ENCODE results near the gene DMWD. TPM values are rescaled to one million over a fixed set of nuclear protein-coding genes. Genes with fewer than 3 reads are reported as not detected.

Gene DMWD
- total RNA-seq, 1 experiment from 2014 or later = 34.9 TPM

GRCh38 chr19:45747513-45747912, 45.1 kb downstream of the DMWD start:
- no peak overlapping the region for H3K4me2 ChIP-seq (ENCODE audit: low read length)
- ChIA-PET CTCF (no interaction called here), POLR2A (ENCODE audit: unreplicated experiment) (no interaction called here)
- H3K36me3 ChIP-seq (ENCODE audit: low read depth, low read length) = no peaks in the 10 kb centered on the region
- ATAC-seq (no peak), DNase-seq (no peak)
- intact Hi-C loops (cut with micrococcal nuclease) = no loop called here
- no peak overlapping the region for H3K9ac ChIP-seq (ENCODE audit: low read length)
- no peaks in the 10 kb centered on the region for H3K27me3 ChIP-seq (ENCODE audit: low read length)
- no peaks in the 10 kb centered on the region for H3K79me2 ChIP-seq (ENCODE audit: low read length)
- TF ChIP-seq, protein P1, sequence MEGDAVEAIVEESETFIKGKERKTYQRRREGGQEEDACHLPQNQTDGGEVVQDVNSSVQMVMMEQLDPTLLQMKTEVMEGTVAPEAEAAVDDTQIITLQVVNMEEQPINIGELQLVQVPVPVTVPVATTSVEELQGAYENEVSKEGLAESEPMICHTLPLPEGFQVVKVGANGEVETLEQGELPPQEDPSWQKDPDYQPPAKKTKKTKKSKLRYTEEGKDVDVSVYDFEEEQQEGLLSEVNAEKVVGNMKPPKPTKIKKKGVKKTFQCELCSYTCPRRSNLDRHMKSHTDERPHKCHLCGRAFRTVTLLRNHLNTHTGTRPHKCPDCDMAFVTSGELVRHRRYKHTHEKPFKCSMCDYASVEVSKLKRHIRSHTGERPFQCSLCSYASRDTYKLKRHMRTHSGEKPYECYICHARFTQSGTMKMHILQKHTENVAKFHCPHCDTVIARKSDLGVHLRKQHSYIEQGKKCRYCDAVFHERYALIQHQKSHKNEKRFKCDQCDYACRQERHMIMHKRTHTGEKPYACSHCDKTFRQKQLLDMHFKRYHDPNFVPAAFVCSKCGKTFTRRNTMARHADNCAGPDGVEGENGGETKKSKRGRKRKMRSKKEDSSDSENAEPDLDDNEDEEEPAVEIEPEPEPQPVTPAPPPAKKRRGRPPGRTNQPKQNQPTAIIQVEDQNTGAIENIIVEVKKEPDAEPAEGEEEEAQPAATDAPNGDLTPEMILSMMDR (conservative IDR thresholded peaks at IDR 0.05; ENCODE audit: low read depth, low read length) = no peak
- TF ChIP-seq EZH2phosphoT487 (IDR thresholded peaks at IDR 0.05; ENCODE audit: borderline replicate concordance, low read length) = no peak
- no peak for TF ChIP-seq EZH2 (IDR thresholded peaks at IDR 0.05; ENCODE audit: low read length, unreplicated experiment)
- no peaks in the 10 kb centered on the region for H4K20me1 ChIP-seq (ENCODE audit: low read length)
- no peaks in the 10 kb centered on the region for H3F3A ChIP-seq (ENCODE audit: low read length, unreplicated experiment)
- no peaks in the 10 kb centered on the region for H3K4me1 ChIP-seq (ENCODE audit: insufficient read depth, low read length)
- BruUV-seq (replicated peaks) = no TSS peak
- no peak overlapping the region for H3K27ac ChIP-seq (ENCODE audit: low read length)
- H2AFZ ChIP-seq (ENCODE audit: low read length) = no peak overlapping the region
- H3K9me2 ChIP-seq (replicated peaks; ENCODE audit: low read length) = no peaks in the 10 kb centered on the region
- no peak overlapping the region for H3K4me3 ChIP-seq (ENCODE audit: low read length)
- no peaks in the 10 kb centered on the region for H3K9me3 ChIP-seq (ENCODE audit: low read length)

GRCh38 chr19:45746866-45747265, 45.8 kb downstream of the DMWD start:
- H3K36me3 ChIP-seq (ENCODE audit: low read depth, low read length) = no peaks in the 10 kb centered on the region
- intact Hi-C loops (cut with micrococcal nuclease) = no loop called here
- TF ChIP-seq, protein P1 (conservative IDR thresholded peaks at IDR 0.05; ENCODE audit: low read depth, low read length) = no peak
- TF ChIP-seq EZH2phosphoT487 (IDR thresholded peaks at IDR 0.05; ENCODE audit: borderline replicate concordance, low read length) (no peak), EZH2 (IDR thresholded peaks at IDR 0.05; ENCODE audit: low read length, unreplicated experiment) (no peak)
- H3K27me3 ChIP-seq (ENCODE audit: low read length) = no peaks in the 10 kb centered on the region
- H3K79me2 ChIP-seq (ENCODE audit: low read length) = no peaks in the 10 kb centered on the region
- H3K9me3 ChIP-seq (ENCODE audit: low read length) = no peaks in the 10 kb centered on the region
- no peaks in the 10 kb centered on the region for H4K20me1 ChIP-seq (ENCODE audit: low read length)
- no peaks in the 10 kb centered on the region for H3F3A ChIP-seq (ENCODE audit: low read length, unreplicated experiment)
- H3K4me2 ChIP-seq (ENCODE audit: low read length) = no peak overlapping the region
- no peak overlapping the region for H3K27ac ChIP-seq (ENCODE audit: low read length)
- BruUV-seq (replicated peaks) = no TSS peak
- no peak overlapping the region for H2AFZ ChIP-seq (ENCODE audit: low read length)
- ChIA-PET POLR2A (ENCODE audit: unreplicated experiment) (no interaction called here), CTCF (no interaction called here)
- no peak overlapping the region for H3K4me3 ChIP-seq (ENCODE audit: low read length)
- no peak for DNase-seq
- no peaks in the 10 kb centered on the region for H3K9me2 ChIP-seq (replicated peaks; ENCODE audit: low read length)
- ATAC-seq = no peak
- no peak overlapping the region for H3K9ac ChIP-seq (ENCODE audit: low read length)
- H3K4me1 ChIP-seq (ENCODE audit: insufficient read depth, low read length) = no peaks in the 10 kb centered on the region

DNA sequence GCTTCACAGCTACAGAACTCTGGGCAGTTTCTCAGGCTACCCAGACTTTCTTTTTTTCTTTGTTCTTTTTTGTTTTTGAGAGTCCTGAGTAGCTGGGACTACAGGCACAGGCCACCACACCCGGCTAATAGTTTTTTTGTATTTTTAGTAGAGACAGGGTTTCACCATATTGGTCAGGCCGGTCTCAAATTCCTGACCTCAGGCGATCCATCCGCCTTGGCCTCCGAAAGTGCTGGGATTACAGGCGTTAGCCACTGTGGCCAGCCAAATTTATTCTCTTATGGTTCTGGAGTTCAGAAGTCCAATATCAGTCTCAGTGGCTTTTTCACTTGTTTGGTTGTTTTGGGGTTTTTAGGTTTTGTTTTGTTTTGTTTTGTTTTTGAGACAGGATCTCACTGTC, 47.0 kb downstream of the DMWD start:
- no peak for TF ChIP-seq EZH2 (IDR thresholded peaks at IDR 0.05; ENCODE audit: low read length, unreplicated experiment)
- TF ChIP-seq, protein P1 (conservative IDR thresholded peaks at IDR 0.05; ENCODE audit: low read depth, low read length) = no peak
- TF ChIP-seq EZH2phosphoT487 (IDR thresholded peaks at IDR 0.05; ENCODE audit: borderline replicate concordance, low read length) = no peak
- Histone ChIP-seq H3K9me2 (replicated peaks; ENCODE audit: low read length) (no peaks in the 10 kb centered on the region), H3F3A (ENCODE audit: low read length, unreplicated experiment) (no peaks in the 10 kb centered on the region), H3K4me2 (ENCODE audit: low read length) (no peak overlapping the region), H3K9ac (ENCODE audit: low read length) (no peak overlapping the region), H3K27me3 (ENCODE audit: low read length) (no peaks in the 10 kb centered on the region), H3K27ac (ENCODE audit: low read length) (no peak overlapping the region), H4K20me1 (ENCODE audit: low read length) (no peaks in the 10 kb centered on the region), H3K36me3 (ENCODE audit: low read depth, low read length) (no peaks in the 10 kb centered on the region), H3K4me3 (ENCODE audit: low read length) (no peak overlapping the region), H3K4me1 (ENCODE audit: insufficient read depth, low read length) (no peaks in the 10 kb centered on the region), H3K9me3 (ENCODE audit: low read length) (no peaks in the 10 kb centered on the region), H3K79me2 (ENCODE audit: low read length) (no peaks in the 10 kb centered on the region), H2AFZ (ENCODE audit: low read length) (no peak overlapping the region)
- DNase-seq = no peak
- BruUV-seq (replicated peaks) = no TSS peak
- no peak for ATAC-seq
- intact Hi-C loops (cut with micrococcal nuclease) = no loop called here
- ChIA-PET CTCF (no interaction called here), POLR2A (ENCODE audit: unreplicated experiment) (no interaction called here)
